Activated CD4-positive, alpha-beta T cell treated with anti-CD3 and anti-CD28 coated beads, Interleukin-2, Interleukin-6, amounts not matched to agents 100 ng/mL and 50 ng/mL, durations not matched to agents 16 hours and 8 hours (primary cell): ENCODE data around the gene ADAM22.
"Not testable (repeated sequence)": the region's sequence is repeated elsewhere in the genome, so short reads cannot be mapped to it uniquely, and the experiment has no call there.

Experiments
- DNase-seq: peaks from one replicate; pipeline ENCODE4 v3.0.0-alpha.2; 2020

The ADAM22 gene

DNA sequence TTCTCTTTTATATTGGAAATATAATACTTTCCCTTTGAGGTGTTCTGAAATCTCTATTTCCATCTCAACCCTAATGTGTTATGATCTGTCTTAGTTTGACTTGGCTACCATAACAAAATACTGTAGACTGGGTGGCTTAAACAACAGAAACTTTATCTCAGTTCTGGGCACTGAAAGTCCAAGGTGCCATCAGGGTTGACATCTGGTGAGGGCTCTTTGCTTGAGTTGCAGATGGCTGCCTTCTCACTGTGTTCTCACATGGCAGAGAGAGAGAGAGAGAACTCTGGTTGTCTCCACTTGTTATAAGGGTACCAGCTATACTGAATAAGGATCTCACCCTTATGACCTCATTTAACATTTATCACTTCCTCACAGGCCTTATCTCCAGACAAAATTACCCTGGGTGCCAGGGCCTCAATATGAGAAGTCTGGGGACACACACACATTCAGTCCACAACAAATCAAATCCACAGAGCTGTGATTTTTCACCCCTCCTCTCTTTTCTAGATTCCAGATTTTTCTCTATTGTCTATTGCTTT is 181.3 kb downstream of the ADAM22 start:
- no peak for DNase-seq

GRCh38 chr7:88115816-88116215 is 181.8 kb downstream of the ADAM22 start:
- DNase-seq = no peak

- DNase-seq = no peak
Observed at GRCh38 chr7:88116235-88116795, 182.3 kb downstream of the ADAM22 start.

DNA sequence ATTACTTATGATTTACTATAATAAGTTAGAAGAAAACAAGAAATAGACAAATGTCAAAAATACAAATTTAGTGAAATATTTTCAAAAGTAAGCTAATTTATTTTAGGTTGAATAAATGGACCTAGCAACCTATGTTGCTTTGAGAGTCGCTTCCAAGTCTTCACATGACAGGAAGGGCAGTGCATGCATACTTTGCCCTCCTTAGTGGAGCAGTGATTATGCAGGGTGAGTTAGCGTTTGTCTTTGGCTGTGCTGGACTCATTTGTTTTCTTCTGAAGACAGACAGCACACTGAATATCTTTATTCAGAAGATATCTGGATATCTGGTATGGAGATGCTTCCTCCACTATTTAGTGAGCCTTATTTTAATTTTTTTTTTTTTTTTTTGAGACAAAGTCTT is 183.3 kb downstream of the ADAM22 start:
- no peak for DNase-seq

GRCh38 chr7:88121335-88121734 is 187.3 kb downstream of the ADAM22 start:
- no peak for DNase-seq

GRCh38 chr7:88127637-88128290 is 193.7 kb downstream of the ADAM22 start:
- DNase-seq = no peak

DNA sequence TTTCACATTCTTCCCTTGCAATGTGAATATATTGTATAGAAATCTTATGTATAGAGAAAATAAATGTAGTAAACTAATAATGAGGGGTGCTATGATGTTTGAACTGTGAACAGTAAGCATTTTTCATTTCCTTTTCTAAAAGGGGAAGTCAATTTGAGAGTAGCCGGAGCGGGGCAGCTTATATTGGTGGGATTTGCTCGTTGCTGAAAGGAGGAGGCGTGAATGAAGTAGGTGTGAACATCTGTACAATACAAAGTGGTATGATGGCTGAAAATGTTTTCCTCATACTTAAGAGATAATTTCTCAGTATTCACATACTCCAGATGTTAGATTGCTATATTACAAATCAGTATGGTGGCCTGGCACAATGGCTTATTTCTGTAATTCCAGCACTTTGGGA is 198.7 kb downstream of the ADAM22 start:
- DNase-seq = no peak

DNA sequence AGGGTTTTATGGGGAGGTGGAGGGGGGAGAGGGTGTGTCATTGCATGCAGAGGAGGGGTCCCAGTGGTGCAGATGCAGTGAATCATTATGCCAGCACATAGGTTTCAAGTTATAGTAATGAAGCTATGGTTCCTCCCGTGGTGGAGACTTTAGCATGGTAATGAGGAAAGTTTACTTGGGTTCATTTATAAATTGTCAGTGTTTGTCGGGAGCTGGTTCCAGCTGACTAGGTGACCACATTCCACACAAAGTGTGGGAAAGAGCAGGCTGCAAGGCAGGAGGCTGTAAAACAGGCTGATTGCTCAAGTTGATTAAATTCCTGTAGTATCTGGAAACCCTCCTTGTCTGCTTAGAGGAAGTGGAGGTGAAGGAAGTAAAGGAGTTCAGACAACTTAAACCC is 206.9 kb downstream of the ADAM22 start:
- no peak for DNase-seq

DNA sequence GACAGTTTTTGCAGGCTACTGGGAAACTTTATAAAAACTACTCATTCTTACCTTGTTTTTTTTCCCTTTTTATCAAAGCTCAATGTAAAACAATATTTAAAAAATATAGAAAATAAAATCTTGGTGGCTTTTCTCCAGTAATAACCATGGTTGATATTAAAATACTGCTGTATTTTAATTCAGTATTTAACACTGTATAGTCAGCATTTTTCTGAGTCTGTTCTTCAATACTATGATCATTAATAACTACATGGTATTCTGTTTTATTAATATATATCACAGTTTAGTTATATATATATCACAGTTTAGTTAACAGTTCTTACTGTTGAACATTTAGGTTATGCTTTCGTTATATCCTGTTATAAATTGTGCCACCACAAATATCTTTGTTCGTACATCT is 207.4 kb downstream of the ADAM22 start:
- no peak for DNase-seq

- no peak for DNase-seq
Observed at GRCh38 chr7:88141953-88142352, 207.9 kb downstream of the ADAM22 start.

- DNase-seq = no peak
Observed at GRCh38 chr7:88146616-88147015, 212.6 kb downstream of the ADAM22 start.

DNA sequence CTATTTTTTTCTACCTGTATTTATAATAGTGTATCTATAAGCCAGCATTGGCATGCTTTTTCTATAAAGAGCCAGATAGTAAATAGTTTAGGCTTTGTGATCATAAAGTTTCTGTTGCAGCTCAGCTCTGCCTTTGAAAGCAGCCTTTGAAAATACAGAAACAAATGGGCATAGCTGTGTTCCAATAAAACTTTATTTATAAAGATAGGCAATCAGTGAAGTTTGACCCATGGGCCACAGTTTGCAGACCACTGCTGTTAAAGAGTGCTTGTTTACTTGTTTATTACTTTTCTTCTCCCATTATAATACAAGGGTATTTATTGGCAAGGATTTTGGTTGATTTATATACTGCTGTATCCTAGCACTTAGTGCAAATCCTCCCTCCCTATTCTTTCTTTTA is 213.3 kb downstream of the ADAM22 start:
- DNase-seq = no peak

DNA sequence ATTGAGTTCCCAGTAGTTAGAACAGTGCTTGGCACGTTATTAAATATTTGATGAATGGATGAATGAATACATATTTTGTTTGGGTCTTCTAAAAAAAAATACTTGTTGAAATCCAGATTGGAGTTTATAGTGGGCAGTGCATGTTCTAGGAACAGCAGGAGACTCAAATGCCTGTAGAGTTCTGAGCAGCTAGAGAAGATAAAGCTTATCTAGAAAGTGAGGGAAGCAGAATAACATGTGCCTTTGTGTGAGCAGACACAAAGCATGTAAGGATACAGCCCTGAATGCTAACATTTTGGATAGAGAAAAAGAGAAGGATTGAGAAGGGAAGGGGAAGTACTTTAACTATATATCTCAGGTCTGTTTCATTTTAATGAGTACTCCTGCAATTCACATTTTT is 213.9 kb downstream of the ADAM22 start:
- no peak for DNase-seq

DNA sequence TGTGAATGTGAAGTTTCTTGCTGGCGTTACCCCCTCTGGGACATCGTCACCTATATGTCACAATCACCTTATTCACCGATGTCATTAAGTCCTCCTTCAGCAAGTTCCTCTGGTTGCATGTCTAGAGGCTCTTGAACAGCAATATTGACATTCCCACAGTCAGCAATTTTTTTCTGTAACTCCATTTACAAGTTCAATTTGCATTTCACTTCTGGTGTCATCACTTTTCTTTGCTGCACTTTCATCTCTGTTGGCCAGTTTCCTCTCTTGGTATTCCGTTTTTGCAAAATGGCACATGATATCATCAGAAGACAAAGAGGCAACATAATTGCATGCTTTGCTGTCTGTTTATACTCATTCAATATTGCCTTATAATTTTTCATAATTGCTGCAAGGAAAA is 216.0 kb downstream of the ADAM22 start:
- no peak for DNase-seq

DNA sequence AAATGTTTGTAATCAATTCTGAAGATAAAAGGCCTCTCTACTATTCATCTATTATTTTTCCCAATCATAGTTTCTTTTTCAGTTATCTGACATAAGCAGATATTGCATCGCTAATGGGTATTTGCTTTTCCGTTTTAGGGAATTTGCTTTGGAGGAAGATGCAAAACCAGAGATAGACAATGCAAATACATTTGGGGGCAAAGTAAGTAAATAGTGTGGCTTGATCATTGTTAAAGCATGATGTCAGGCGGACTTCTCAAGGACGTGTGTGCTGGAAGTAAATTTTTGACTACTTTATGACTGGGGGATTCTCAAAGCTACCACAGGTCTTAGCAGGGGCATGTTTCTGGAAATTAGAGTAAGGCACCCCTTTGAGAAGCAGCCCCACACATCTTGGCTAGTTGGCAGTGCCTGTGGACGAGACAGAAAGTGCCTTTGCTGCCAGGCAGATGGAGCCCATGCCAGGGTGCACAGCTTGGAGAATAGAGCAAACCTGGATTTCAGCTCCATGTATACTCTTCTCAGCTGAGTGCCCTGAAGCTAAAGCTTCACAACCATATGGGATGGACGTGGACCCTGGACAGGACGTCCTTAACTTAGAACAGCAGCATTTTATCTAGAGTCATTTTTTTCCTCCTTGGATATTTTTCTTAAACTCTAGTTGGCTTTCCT is 217.2 kb downstream of the ADAM22 start:
- no peak for DNase-seq

DNA sequence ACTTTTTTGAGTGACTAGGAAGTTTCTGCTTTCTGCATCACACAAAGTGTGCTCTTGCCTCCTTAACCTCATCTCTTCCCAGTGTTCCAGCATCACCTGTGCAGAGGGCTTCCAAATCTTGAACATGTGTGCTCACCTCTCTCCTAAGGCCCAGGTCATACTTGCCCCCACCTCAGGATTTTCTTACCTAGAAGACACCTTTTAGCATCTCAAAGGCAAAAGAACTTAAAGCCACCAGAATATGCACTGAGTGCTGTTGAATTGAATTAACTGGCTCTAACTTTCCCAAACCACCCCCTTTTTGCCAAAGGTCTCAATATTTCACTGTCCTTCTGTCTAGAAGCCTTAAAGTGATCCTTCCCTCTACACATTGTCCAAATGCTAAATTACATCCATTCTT is 219.3 kb downstream of the ADAM22 start:
- DNase-seq = no peak

DNA sequence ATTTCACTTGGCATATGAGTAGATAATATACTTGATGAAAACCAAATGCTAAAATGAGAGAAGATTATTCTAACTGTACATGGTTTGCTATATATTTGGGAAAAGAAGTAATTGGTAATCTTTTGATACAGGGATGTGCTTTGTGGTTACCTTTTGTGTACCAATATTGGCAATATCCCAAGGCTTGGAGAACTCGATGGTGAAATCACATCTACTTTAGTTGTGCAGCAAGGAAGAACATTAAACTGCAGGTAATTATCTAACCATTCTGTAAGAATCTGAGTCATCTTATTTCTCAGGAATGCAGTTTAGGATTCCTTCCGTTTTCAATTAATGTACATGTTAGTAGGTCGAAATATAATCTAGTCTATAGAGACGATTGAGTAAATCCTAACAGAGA is 221.7 kb downstream of the ADAM22 start:
- DNase-seq = no peak

- DNase-seq = no peak
Observed at GRCh38 chr7:88156356-88156755, 222.3 kb downstream of the ADAM22 start.

DNA sequence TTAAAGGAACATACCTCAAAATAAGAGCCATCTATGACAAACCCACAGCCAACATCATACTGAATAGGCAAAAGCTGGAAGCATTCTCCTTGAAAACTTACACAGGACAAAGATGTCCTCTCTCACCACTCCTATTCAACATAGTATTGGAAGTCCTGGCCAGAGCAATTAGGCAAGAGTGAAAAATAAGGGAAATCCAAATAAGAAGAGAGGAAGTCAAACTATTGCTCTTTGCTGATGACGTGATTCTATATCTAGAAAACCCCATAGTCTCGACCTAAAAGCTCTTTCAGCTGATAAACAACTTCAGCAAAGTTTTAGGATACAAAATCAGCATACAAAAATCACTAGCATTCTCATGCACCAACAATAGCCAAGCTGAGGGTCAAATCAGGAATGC is 225.7 kb downstream of the ADAM22 start:
- not testable (repeated sequence) for DNase-seq

- no peak for DNase-seq
Observed at GRCh38 chr7:88165697-88166096, 231.6 kb downstream of the ADAM22 start.

- no peak for DNase-seq
Observed at GRCh38 chr7:88167223-88167622, 233.2 kb downstream of the ADAM22 start.

GRCh38 chr7:88167721-88168120 is 233.7 kb downstream of the ADAM22 start:
- DNase-seq = no peak

DNA sequence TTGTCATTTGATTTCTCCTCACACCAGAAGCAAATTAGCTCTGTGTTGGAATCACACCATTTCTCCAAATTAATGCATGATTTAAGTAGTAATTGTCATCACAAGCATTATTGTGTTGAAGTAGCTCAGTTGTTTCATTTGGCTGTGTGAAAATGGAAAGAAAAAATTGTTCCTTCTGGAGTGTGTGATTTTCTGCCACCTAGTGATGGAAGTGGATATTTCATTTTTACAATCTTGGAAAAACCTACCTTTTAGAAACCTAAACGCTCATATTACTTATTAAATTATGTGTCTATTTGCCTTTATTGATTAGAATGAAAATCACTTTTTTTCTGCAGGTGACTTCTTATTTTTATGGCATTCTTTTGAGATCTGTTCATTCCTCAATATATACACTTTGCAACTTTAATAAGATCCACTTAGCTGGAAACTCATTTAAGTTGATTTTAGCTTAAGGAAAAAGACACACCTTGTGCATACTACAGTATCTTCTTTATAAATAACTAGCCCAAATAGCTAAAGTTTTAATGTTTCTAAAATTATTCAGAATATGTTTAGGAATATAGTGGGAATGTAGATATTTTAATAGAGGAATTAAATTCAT is 235.8 kb downstream of the ADAM22 start:
- peak; percentile 16 for DNase-seq

GRCh38 chr7:88172842-88173241 is 238.8 kb downstream of the ADAM22 start:
- no peak for DNase-seq
